HepG2 (cell line): ENCODE data around the gene PC. TPM values are rescaled to one million over a fixed set of nuclear protein-coding genes. Genes with fewer than 3 reads are reported as not detected.

Experiments used
- ATAC-seq: fragments of 200-7000 bp; cut with Tn5 transposase; 3 replicates; pipeline ENCODE4 v1.9.1; 2020; ENCODE audit warnings: mild to moderate bottlenecking, moderate library complexity
- BruUV-seq: library from RNA; stranded (reverse); fragments of 400-500 nt; replicated peaks from 2 replicates; lab custom pipeline; 2021; lab: Mats Ljungman, UMichigan
- CTCF ChIA-PET: fragments of 300-600 bp; formaldehyde crosslinking; extraction: SDS; loops from one replicate; lab custom pipeline; 2021; ENCODE audit warnings: low total read pairs, inconsistent platforms, low intra/inter-chr PET ratio; lab: Yijun Ruan, JAX
- POLR2A ChIA-PET: fragments of 350-600 bp; sonication (Branson Sonifier 250); formaldehyde crosslinking; loops from one replicate; lab custom pipeline; 2020; ENCODE audit warnings: antibody characterized with exemption, inconsistent platforms; lab: Yijun Ruan, JAX
- DNase-seq: peaks from one replicate; pipeline ENCODE4 v3.0.0-alpha.2; 2015; ENCODE audit warnings: low spot score
- FAIRE-seq: peaks from 3 replicates; lab custom pipeline; 2011; peaks lifted over from hg19 to GRCh38; lab: Jason Lieb, UNC
- H2AFZ ChIP-seq: one replicate; pipeline ENCODE4 v1.6.1; 2011; ENCODE audit warnings: low read length, inconsistent platforms
- H3K27ac ChIP-seq: fragments of 300-600 bp; 3 replicates; pipeline ENCODE4 v1.8.0; 2011; ENCODE audit warnings: mixed run types, mild to moderate bottlenecking, mixed read lengths, low read length, inconsistent platforms; ENCODE audit not compliant: insufficient read depth; ENCODE audit errors: extremely low read length
- H3K27me3 ChIP-seq, 2 experiments: fragments of 200-600 bp in 1 of 2; 2 replicates in 1 of 2; 3 replicates in 1 of 2; pipeline versions ENCODE4 v1.6.0 to v1.8.0; 2011; ENCODE audit warnings: low read length in 2 of 2, mild to moderate bottlenecking in 2 of 2, moderate library complexity in 2 of 2, inconsistent platforms in 1 of 2; ENCODE audit not compliant: insufficient read depth in 2 of 2, control insufficient read depth in 1 of 2
- H3K36me3 ChIP-seq, 2 experiments: fragments of 200-600 bp in 1 of 2; replicated peaks in 1 of 2; 2 replicates in 1 of 2; 3 replicates in 1 of 2; pipeline versions ENCODE4 v1.5.1 to v1.8.0; 2011; ENCODE audit warnings: low read length in 2 of 2, inconsistent platforms in 1 of 2; ENCODE audit not compliant: insufficient read depth in 2 of 2, control insufficient read depth in 1 of 2
- H3K4me1 ChIP-seq: 2 replicates; pipeline ENCODE4 v1.5.1; 2012; ENCODE audit warnings: low read length, inconsistent platforms; ENCODE audit not compliant: insufficient read depth
- H3K4me2 ChIP-seq: 2 replicates; pipeline ENCODE4 v1.6.0; 2011; ENCODE audit warnings: low read depth, low read length, inconsistent platforms
- H3K4me3 ChIP-seq, 3 experiments: fragments of 200-600 bp in 1 of 3; sonication (generic), shearing (Covaris generic) in 1 of 3; replicated peaks in 1 of 3; 2 replicates each; pipeline ENCODE4 v1.5.1; 2011 to 2016; ENCODE audit warnings: low read length in 3 of 3, inconsistent platforms in 2 of 3, low read depth in 2 of 3, mild to moderate bottlenecking in 2 of 3, control low read depth in 1 of 3, mixed read lengths in 1 of 3; ENCODE audit not compliant: insufficient read depth in 1 of 3
- H3K79me2 ChIP-seq: one replicate; pipeline ENCODE4 v1.6.1; 2011; ENCODE audit warnings: low read length, inconsistent platforms; ENCODE audit not compliant: insufficient read depth
- H3K9ac ChIP-seq: 2 replicates; pipeline ENCODE4 v1.6.0; 2011; ENCODE audit warnings: mild to moderate bottlenecking, low read depth, low read length, inconsistent platforms; ENCODE audit not compliant: insufficient read depth
- H3K9me3 ChIP-seq: 2 replicates; pipeline ENCODE4 v1.5.1; 2012; ENCODE audit warnings: mild to moderate bottlenecking, low read length
- H4K20me1 ChIP-seq: 2 replicates; pipeline ENCODE4 v1.6.0; 2011; ENCODE audit warnings: inconsistent platforms, mild to moderate bottlenecking, low read length, moderate library complexity; ENCODE audit not compliant: insufficient read depth
- MAF1 ChIP-seq: sonication (generic); formaldehyde crosslinking; IDR thresholded peaks from 2 replicates; pipeline ENCODE4 v1.5.0; 2020; ENCODE audit warnings: missing genetic modification reagents, borderline replicate concordance
- MTA3 ChIP-seq: sonication (generic); formaldehyde crosslinking; IDR thresholded peaks from 2 replicates; pipeline ENCODE4 v1.4.0; 2020; ENCODE audit warnings: missing genetic modification reagents
- SRSF1 ChIP-seq: fragments of 200-400 bp; formaldehyde crosslinking; optimal IDR thresholded peaks from 2 replicates; pipeline ENCODE3; 2017; ENCODE audit warnings: mild to moderate bottlenecking, low read depth, low read length, moderate library complexity
- TBX2 ChIP-seq: sonication (generic); formaldehyde crosslinking; IDR thresholded peaks from 2 replicates; pipeline ENCODE4 v1.5.0; 2020; ENCODE audit warnings: missing genetic modification reagents, mild to moderate bottlenecking, borderline replicate concordance
- ZFP36L2 ChIP-seq: sonication (generic); formaldehyde crosslinking; IDR thresholded peaks from 2 replicates; pipeline ENCODE4 v1.4.0; 2020; ENCODE audit warnings: missing genetic modification reagents
- WGBS: methylation state at CpG from one replicate; pipeline ENCODE4 v1.1.6; 2017; ENCODE audit warnings: low lambda C conversion rate; 5-methylcytosine and 5-hydroxymethylcytosine counted together
- in situ Hi-C: cut with HindIII; loops from 2 replicates; pipeline ENCODE4 v1.10.0; 2017; ENCODE audit warnings: low pct_unique_long_range_greater_than_20kb; ENCODE audit not compliant: extremely low pct_ligation_motif_present
- intact Hi-C: fragments of 100-400 bp; cut with micrococcal nuclease; formaldehyde crosslinking; loops from one replicate; pipeline ENCODE4 v1.10.0; 2022; ENCODE audit not compliant: unreplicated experiment
- polyA plus RNA-seq, 8 experiments: library from polyadenylated mRNA; depleted of rRNA in 3 of 8; stranded (reverse) in 7 of 8; unstranded in 1 of 8; fragments of >200 nt; fragmentation: Illumina TruSeq in 4 of 8; extraction: Trizol in 4 of 8; gene quantifications; 2 replicates each; pipeline versions ENCODE4 v1.2.1 to v1.2.3, GENCODE V29; 2011 to 2016; ENCODE audit warnings: low read depth in 4 of 8, missing spikeins in 1 of 8, mixed read lengths in 1 of 8; ENCODE audit not compliant: insufficient read depth in 1 of 8
- total RNA-seq, 5 experiments: library from RNA; depleted of rRNA; stranded (reverse); fragments of >200 nt; fragmentation: Illumina TruSeq; extraction: Trizol; gene quantifications; 2 replicates each; pipeline ENCODE4 v1.2.3, GENCODE V29; 2016; ENCODE audit warnings: low read depth in 1 of 5
- TF ChIP-seq, protein P1 (sequence below): sonication (generic); formaldehyde crosslinking; IDR thresholded peaks from 2 replicates; pipeline ENCODE4 v1.8.1; 2023; ENCODE audit warnings: mild to moderate bottlenecking, missing genetic modification reagents, borderline replicate concordance
- TF ChIP-seq, protein P2 (sequence below): sonication (generic); formaldehyde crosslinking; IDR thresholded peaks from 2 replicates; pipeline ENCODE4 v1.5.1; 2020; ENCODE audit warnings: missing genetic modification reagents, mild to moderate bottlenecking, borderline replicate concordance
- TF ChIP-seq, protein P3 (sequence below): sonication (generic); formaldehyde crosslinking; IDR thresholded peaks from 2 replicates; pipeline ENCODE4 v1.4.0; 2020; ENCODE audit warnings: missing genetic modification reagents

The PC gene
- total and polyA plus RNA-seq, 2 of the 13 experiments (the other 11 are each of a cell fraction or from before 2014, with no cell fraction given): 29.0 to 39.0 TPM

DNA sequence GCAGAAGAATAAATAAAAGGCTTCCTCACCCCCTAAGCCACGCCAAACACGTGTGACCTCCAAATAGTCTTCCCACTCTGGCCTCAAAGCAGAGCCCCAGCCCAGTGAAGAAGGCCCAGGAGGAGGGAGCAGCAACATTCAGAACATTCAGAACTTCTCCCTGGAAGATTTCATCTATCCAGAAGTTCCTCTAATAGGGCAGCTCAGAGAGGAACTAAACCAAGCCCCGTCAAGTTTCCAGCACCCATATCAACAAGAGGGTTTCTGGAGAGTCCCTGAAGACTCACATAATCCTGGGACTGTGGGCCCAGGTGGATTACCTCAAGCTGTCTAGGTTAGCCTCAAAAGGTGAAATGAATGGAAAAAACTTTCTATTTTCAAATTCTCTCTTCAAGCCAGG is 39.4 kb downstream of the PC start:
- CTCF ChIA-PET: no interaction called here
- POLR2A ChIA-PET: no interaction called here
- Histone ChIP-seq H3K9ac (no peak overlapping the region), H3K4me1 (peaks cover 26% of the 10 kb centered on the region), H3K9me3 (no peaks in the 10 kb centered on the region), H3K4me2 (no peak overlapping the region), H2AFZ (no peak overlapping the region), H3K36me3 (no peaks in the 10 kb centered on the region), H3K27ac (no peak overlapping the region), H3K79me2 (no peaks in the 10 kb centered on the region)
- intact Hi-C loops: no loop called here
- FAIRE-seq: no peak
- no peak for ATAC-seq
- in situ Hi-C loops: no loop called here
- no peak for DNase-seq
- 79% methylated on average over 2 of the region's 3 CpGs for WGBS
- no TSS peak for BruUV-seq
- TF ChIP-seq, protein P1, sequence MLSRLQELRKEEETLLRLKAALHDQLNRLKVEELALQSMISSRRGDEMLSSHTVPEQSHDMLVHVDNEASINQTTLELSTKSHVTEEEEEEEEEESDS: no peak
- no peak for TF ChIP-seq MAF1
- TF ChIP-seq, protein P2, sequence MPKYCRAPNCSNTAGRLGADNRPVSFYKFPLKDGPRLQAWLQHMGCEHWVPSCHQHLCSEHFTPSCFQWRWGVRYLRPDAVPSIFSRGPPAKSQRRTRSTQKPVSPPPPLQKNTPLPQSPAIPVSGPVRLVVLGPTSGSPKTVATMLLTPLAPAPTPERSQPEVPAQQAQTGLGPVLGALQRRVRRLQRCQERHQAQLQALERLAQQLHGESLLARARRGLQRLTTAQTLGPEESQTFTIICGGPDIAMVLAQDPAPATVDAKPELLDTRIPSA: no peak
- TF ChIP-seq, all 625 proteins: peak for 0
- Histone ChIP-seq H3K4me3 (no peak overlapping the region), H3K27me3 (no peaks in the 10 kb centered on the region), H4K20me1 (no peaks in the 10 kb centered on the region)

DNA sequence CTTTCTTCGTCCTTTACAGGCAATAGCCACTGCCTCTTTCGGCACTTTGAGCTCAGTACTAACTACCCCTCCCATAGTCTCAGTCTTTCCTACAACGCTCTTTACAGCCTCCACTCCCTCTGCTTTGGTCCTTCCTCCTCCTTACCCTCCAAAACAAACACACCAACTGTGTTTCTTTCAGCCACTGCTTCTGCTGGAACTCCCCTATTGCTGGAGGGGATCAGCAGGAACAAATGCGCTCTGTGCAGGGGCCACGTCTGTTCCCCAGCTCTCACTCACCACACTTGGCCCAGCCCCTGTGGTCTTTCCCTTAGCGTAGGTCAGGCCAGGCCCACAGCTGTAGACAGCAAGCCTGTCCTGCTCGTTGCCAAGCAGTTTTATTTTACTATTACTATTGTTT is 42.3 kb downstream of the PC start:
- no peak overlapping the region for H3K9ac ChIP-seq
- no peak overlapping the region for H3K4me2 ChIP-seq
- no peaks in the 10 kb centered on the region for H3K79me2 ChIP-seq
- no peaks in the 10 kb centered on the region for H3K36me3 ChIP-seq
- no peak for FAIRE-seq
- BruUV-seq: no TSS peak
- 92% methylated on average over 7 of the region's 7 CpGs for WGBS
- no peaks in the 10 kb centered on the region for H4K20me1 ChIP-seq
- peaks cover 53% of the 10 kb centered on the region for H3K4me1 ChIP-seq
- TF ChIP-seq MTA3 (CRISPR knock-in tag): no peak
- TF ChIP-seq, protein P3, sequence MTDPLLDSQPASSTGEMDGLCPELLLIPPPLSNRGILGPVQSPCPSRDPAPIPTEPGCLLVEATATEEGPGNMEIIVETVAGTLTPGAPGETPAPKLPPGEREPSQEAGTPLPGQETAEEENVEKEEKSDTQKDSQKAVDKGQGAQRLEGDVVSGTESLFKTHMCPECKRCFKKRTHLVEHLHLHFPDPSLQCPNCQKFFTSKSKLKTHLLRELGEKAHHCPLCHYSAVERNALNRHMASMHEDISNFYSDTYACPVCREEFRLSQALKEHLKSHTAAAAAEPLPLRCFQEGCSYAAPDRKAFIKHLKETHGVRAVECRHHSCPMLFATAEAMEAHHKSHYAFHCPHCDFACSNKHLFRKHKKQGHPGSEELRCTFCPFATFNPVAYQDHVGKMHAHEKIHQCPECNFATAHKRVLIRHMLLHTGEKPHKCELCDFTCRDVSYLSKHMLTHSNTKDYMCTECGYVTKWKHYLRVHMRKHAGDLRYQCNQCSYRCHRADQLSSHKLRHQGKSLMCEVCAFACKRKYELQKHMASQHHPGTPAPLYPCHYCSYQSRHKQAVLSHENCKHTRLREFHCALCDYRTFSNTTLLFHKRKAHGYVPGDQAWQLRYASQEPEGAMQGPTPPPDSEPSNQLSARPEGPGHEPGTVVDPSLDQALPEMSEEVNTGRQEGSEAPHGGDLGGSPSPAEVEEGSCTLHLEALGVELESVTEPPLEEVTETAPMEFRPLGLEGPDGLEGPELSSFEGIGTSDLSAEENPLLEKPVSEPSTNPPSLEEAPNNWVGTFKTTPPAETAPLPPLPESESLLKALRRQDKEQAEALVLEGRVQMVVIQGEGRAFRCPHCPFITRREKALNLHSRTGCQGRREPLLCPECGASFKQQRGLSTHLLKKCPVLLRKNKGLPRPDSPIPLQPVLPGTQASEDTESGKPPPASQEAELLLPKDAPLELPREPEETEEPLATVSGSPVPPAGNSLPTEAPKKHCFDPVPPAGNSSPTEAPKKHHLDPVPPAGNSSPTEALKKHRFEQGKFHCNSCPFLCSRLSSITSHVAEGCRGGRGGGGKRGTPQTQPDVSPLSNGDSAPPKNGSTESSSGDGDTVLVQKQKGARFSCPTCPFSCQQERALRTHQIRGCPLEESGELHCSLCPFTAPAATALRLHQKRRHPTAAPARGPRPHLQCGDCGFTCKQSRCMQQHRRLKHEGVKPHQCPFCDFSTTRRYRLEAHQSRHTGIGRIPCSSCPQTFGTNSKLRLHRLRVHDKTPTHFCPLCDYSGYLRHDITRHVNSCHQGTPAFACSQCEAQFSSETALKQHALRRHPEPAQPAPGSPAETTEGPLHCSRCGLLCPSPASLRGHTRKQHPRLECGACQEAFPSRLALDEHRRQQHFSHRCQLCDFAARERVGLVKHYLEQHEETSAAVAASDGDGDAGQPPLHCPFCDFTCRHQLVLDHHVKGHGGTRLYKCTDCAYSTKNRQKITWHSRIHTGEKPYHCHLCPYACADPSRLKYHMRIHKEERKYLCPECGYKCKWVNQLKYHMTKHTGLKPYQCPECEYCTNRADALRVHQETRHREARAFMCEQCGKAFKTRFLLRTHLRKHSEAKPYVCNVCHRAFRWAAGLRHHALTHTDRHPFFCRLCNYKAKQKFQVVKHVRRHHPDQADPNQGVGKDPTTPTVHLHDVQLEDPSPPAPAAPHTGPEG (CRISPR knock-in tag): no peak
- TF ChIP-seq ZFP36L2 (CRISPR knock-in tag): no peak
- no peak for TF ChIP-seq TBX2 (CRISPR knock-in tag)
- no peak for TF ChIP-seq SRSF1
- ATAC-seq: no peak
- CTCF ChIA-PET: no interaction called here
- POLR2A ChIA-PET: no interaction called here
- no peak for DNase-seq
- H3K27ac ChIP-seq: no peak overlapping the region
- no peaks in the 10 kb centered on the region for H3K27me3 ChIP-seq
- no peak overlapping the region for H3K4me3 ChIP-seq
- H3K9me3 ChIP-seq: no peaks in the 10 kb centered on the region
- in situ Hi-C loops: no loop called here
- H2AFZ ChIP-seq: no peak overlapping the region
- intact Hi-C loops: no loop called here
